IPS-NIHi7 (cell line): ENCODE data around the gene CABP1.
A peak's percentile ranks its signal among the peaks of the same experiment; 100 is the strongest.
"Not testable (repeated sequence)": the region's sequence is repeated elsewhere in the genome, so short reads cannot be mapped to it uniquely, and the experiment has no call there.

Source experiments
- DNase-seq: peaks from one replicate; pipeline ENCODE4 v3.0.0; 2012; ENCODE audit warnings: mixed read lengths; ENCODE audit errors: extremely low spot score

CABP1 gene

DNA sequence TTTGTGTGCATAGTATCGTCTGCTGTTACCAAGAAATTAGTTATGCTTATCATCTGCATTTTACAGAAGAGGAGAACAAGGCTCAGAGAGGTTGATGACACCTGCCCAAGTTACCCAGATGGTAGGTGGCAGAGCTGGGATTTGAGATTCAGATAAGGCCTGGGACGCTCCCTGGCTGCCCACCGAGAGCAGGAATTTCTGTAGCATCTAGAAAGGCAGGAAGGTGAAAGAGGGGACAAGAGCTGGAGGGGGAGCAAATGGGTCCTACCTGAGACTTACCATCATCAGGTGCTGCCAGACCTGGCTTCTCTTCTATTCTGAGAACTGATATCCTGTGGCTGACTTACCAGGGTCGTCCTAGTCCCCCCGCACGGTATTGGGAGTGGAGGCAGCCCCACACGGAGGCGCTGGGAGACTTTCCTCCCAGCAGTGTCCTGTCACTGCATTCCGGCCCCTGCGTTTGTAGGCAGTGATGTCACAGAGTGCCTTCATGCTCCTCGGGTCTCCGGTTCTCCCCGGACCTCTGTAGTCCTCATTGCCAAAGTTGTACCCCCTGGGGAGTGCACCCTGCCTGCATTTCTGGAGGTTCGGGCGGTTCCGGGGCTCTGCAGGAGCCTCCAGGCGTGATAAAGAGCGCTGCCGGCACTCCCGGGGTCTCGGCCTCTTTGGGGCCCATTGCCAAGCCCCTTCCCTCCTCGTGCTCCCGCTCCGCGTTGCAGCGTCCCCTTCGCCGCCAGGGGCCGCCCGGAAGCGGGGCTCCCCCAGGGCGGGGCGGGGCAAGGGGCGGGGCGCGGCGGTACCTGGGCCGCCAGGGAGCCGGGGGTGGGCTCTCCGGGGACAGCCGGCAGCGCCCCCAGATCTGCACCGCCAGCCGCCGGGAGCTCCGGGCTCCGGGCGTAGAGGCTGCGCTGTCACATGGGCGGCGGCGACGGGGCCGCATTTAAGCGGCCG is at the start of gene CABP1:
TSS of gene CABP1 (plus strand) at position 856 of the 951 bp plus-strand sequence. CDS start at position 916, 60 bp downstream.
- DNase-seq = peak; percentile 88

GRCh38 chr12:120590741-120591407 is 49.6 kb upstream of the CABP1 start:
- DNase-seq = no peak

DNA sequence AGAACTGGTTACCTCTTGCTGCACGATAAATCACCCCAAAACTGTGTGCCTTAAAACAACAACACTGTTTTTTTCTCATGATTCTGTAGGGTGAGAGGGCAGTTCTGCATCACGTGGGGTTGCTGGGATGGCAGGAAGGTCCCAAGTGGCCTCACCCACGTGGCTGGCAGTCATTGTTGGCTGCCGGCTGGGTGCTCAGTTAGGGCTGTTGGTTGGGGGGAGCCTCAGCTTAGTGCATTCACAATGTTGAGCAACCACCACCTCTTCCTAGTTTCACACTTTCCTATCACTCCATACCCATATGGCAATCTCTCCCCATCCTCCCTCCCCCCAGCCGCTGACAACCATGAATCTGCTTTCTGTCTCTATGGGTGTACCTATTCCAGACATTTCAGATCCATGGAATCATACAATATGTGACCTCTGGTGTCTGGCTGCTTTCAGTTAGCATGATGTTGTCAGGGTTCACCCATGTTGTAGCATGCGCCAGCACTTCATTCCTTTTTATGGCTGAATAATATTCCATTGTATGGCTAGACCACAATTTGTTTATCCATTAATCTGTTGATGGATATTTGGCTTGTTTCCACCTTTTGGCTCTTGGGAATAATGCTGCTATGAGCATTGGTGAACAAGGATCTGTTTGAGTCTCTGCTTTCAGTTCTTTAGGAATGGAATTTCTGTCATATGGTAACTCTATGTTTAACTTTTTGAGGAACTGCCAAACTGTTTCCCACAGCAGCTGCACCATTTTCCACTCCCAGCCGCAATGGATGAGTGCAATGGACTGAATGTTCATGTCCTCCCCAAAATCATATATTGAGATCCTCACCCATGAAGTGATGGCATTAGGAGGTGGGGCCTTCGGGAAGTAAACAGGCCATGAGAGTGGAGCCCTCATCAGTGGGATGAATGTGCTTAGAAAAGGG is 48.0 kb upstream of the CABP1 start:
- DNase-seq = no peak

- no peak for DNase-seq
These were observed 43.5 kb upstream of the CABP1 start for GRCh38 chr12:120596901-120597300.

GRCh38 chr12:120597861-120598260 is 42.6 kb upstream of the CABP1 start:
- DNase-seq = no peak

GRCh38 chr12:120598674-120599463 is 41.6 kb upstream of the CABP1 start:
- DNase-seq = peak; percentile 42

- no peak for DNase-seq
These were observed 40.5 kb upstream of the CABP1 start for GRCh38 chr12:120599672-120600552.

DNA sequence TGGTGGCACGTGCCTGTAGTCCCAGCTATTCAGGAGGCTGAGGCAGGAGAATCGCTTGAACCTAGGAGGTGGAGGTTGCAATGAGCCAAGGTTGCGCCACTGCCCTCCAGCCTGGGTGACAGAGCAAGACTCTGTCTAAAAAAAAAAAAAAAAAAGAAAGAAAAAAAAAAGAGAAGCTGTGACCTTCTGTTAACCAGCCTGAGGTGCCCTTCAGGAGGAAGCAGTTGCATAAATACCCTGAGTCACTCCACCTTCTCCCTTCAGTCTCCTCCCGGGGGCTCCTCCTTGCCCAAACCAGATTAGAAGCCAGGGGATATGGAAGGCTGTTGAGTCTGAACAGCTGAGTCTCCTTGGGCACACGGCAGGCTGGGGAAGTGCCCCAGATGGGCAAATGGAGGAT is 38.0 kb upstream of the CABP1 start:
- not testable (repeated sequence) for DNase-seq

- no peak for DNase-seq
These were observed 29.9 kb upstream of the CABP1 start for GRCh38 chr12:120610560-120610959.

DNA sequence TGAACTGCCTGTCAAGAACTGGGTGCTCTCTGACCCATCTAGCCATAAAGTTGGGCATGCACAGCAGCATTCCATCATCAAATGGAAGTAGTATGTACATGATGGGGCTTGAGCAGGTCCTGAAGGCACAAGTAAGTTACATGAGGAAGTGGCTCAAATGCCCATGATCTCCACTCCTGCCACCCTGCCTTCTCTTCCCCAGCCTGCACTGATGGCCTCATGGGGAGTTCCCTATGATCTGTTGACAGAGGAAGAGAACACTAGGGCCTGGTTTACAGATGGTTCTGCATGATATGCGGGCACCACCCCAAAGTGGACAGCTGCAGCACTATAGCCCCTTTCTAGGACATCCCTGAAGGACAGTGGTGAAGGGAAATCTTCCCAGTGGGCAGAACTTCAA is 28.9 kb upstream of the CABP1 start:
- not testable (repeated sequence) for DNase-seq

GRCh38 chr12:120614848-120615247 is 25.6 kb upstream of the CABP1 start:
- DNase-seq = no peak

DNA sequence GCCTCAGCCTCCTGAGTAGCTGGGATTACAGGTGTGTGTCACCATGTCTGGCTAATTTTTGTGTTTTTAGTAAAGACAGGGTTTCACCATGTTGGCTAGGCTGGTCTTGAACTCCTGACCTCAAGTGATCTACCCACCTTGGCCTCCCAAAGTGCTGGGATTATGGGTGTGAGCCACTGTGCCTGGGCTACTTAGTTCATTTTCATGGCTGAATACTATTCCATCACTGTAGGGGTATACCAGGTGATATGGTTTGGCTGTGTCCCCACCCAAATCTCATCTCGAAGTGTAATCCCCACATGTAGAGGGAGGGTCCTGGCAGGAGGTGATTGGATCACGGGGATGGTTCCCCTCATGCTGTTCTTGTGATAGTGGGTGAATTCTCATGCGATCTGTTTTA is 23.2 kb upstream of the CABP1 start:
- DNase-seq = not testable (repeated sequence)

- DNase-seq = not testable (repeated sequence)
These were observed 22.7 kb upstream of the CABP1 start for GRCh38 chr12:120617767-120618166.

GRCh38 chr12:120618954-120619615 is 21.3 kb upstream of the CABP1 start:
- no peak for DNase-seq

GRCh38 chr12:120620624-120621023 is 19.8 kb upstream of the CABP1 start:
- no peak for DNase-seq

DNA sequence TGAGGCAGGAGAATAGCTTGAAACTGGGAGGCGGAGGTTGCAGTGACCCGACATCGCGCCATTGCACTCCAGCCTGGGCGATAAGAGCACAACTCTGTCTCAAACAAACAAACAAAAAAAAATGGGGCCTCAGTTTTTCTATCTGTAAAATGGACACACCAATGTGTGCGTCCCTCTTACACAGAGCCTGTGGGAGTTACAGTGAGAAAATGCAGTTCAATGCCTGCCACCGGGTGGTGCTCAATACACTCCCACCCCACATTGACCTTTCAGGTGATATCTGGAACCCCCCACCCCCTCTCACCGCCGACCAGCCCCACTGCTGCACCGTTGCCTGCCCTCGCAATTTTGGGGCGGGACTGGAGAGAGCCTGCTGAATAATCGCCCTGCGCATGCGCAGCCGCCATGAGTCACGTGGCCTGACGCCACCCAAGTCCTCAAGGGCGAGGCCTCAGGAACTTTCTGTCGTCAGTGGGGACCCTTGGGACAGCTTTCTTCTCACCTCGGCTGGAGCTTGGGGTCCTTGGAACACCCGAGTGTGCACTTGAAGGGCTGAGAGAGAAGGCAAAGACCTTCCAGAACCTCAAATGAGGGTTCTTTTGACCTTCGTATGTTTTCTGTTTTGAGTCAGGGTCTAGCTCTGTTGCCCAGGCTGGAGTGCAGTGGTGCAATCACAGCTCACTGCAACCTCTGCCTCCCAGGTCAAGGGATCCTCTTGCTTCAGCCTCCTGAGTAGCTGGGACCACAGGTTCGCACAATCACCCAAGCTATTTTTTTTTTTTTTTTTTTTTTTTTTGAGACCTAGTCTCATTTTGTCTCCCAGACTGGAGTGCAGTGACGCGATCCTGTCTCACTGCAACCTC is 14.6 kb upstream of the CABP1 start:
- DNase-seq = peak; percentile 69

- peak; percentile 80 for DNase-seq
These were observed 11.5 kb upstream of the CABP1 start for GRCh38 chr12:120628919-120629318.

DNA sequence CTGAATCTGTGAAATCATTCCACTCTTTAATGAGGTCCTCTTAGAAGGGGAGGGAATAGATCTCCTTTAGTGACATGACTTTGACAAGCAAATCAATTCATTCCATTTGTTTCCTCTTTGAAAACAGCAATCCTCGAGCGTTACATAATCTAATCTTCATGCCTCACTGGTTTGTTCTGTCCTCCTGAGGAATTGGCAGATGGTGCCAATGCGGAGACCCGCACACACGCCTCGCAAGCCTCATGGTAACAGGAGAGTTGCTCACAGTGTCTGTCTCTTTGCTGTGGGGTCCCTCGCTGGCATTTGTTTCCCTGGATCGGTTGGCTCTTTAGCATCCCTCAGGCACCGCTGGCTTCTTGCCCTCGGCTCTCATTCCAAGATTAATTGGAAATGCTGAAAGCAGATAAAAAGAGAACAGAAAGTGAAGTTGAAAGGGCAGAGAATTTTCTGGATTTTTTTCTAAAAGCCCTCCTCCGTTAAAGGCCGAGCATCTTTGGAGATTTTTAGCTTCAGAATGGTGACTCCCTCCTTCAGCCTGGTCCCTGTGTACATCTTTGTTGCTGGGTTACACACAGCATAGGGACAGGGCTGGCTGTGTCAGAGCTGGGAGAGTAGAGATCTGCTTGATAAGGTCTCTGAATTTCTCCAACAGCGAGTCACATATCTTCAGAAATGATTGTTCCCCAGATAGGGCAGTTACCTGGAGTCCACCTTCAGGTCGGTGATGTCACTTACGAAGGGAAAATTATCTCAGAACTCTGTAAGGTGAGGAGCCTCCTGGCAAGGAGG is 10.1 kb upstream of the CABP1 start:
- no peak for DNase-seq
